NCI-H510A (cell line): ENCODE data around the gene C10orf95.

Experiments
- DNase-seq: peaks from one replicate; lab custom pipeline; 2025; lab: John Stamatoyannopoulos, UW

The C10orf95 gene

GRCh38 chr10:102416283-102416682 is 35.1 kb downstream of the C10orf95 start:
- no peak for DNase-seq

GRCh38 chr10:102414749-102415148 is 36.6 kb downstream of the C10orf95 start:
- no peak for DNase-seq

- no peak for DNase-seq
These were observed 37.4 kb downstream of the C10orf95 start for GRCh38 chr10:102413806-102414561.

GRCh38 chr10:102413053-102413705 is 38.2 kb downstream of the C10orf95 start:
- DNase-seq = peak; percentile 86

GRCh38 chr10:102412293-102412692 is 39.0 kb downstream of the C10orf95 start:
- DNase-seq = no peak

GRCh38 chr10:102411341-102412255 is 39.7 kb downstream of the C10orf95 start:
- DNase-seq = no peak

GRCh38 chr10:102410429-102411073 is 40.8 kb downstream of the C10orf95 start:
- DNase-seq = no peak

GRCh38 chr10:102409604-102410428 is 41.5 kb downstream of the C10orf95 start:
- no peak for DNase-seq

GRCh38 chr10:102408728-102409603 is 42.4 kb downstream of the C10orf95 start:
- peak; percentile 15 for DNase-seq

GRCh38 chr10:102408131-102408727 is 43.1 kb downstream of the C10orf95 start:
- no peak for DNase-seq

GRCh38 chr10:102407425-102408130 is 43.8 kb downstream of the C10orf95 start:
- DNase-seq = no peak

GRCh38 chr10:102406815-102407214 is 44.5 kb downstream of the C10orf95 start:
- no peak for DNase-seq

- DNase-seq = no peak
These were observed 45.7 kb downstream of the C10orf95 start for GRCh38 chr10:102405632-102406031.

- no peak for DNase-seq
These were observed 46.2 kb downstream of the C10orf95 start for GRCh38 chr10:102405108-102405571.

- DNase-seq = no peak
These were observed 46.8 kb downstream of the C10orf95 start for GRCh38 chr10:102404361-102405107.

- DNase-seq = no peak
These were observed 48.2 kb downstream of the C10orf95 start for GRCh38 chr10:102403115-102403514.

- DNase-seq = no peak
These were observed 48.8 kb downstream of the C10orf95 start for GRCh38 chr10:102402512-102402896.
